Measurements from ENCODE around the gene NXF1. TPM values are rescaled to one million over a fixed set of nuclear protein-coding genes. Genes with fewer than 3 reads are reported as not detected.

Gene NXF1
- total and polyA plus RNA-seq, 4 donors = 17.3 to 38.3 (median 32.7) TPM

DNA sequence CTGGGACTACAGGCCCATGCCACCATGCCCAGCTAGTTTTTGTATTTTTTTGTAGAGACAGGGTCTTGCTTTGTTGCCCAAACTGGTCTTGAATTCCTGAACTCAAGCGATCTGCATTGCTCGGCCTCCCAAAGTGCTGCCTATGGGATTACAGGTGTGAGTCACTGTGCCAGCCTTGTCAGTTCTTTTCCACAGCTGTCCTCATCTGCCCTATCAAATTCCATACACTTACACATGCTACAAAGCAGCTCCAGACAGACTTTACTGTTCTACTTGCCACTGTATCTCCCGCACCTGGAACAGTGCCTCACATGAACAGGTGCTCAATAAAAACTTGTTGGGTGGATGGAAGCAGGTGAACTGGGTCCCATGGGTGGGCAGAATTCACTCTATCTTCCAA lies 18.4 kb upstream of the NXF1 start:
- H3K4me3 ChIP-seq (ENCODE audit: low read depth in 1 of 3, low read length in 3 of 3) = no peak overlapping the region

DNA sequence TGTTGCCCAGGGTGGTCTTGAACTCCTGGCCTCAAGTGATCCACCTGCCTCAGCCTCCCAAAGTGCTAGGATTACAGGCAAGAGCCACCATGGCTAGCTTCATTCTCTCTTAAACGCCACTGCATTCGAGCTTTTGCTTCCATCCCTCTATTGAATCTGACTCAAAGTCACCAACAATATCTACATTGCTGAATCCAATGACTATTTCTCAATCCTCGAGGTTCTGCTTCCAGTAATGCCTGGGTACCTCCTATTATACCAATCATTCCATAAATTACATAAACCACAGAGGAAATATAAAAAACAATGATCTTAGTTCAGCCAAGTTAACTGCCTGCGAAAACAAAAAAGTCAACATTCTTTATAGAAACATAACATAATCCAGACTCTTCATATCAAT lies 11.9 kb upstream of the NXF1 start:
- Histone ChIP-seq H3K36me3 (ENCODE audit: control insufficient read depth in 4 of 4, insufficient read depth in 3 of 4, low read depth in 1 of 4, low read length in 3 of 4) (peaks cover 20 to 44% (median 27%) of the 10 kb centered on the region in 4 donors), H3K4me1 (ENCODE audit: control insufficient read depth in 4 of 4, insufficient read depth in 4 of 4, low read length in 3 of 4) (no peaks in the 10 kb centered on the region), H3K9me3 (ENCODE audit: control insufficient read depth in 4 of 4, low read length in 3 of 4) (no peaks in the 10 kb centered on the region), H3K27ac (ENCODE audit: low read depth in 1 of 2, low read length in 2 of 2) (no peak overlapping the region), H3K27me3 (ENCODE audit: control insufficient read depth in 4 of 4, insufficient read depth in 4 of 4, low read length in 3 of 4) (no peaks in the 10 kb centered on the region), H3K4me3 (ENCODE audit: low read depth in 1 of 3, low read length in 3 of 3) (no peak overlapping the region), H3K9ac (ENCODE audit: low read depth in 1 of 2, low read length in 2 of 2) (no peak overlapping the region)
- TF ChIP-seq JUND (IDR thresholded peaks at IDR 0.05) = no peak
- no peak for TF ChIP-seq HNF4G (IDR thresholded peaks at IDR 0.05)
- TF ChIP-seq, protein P1, sequence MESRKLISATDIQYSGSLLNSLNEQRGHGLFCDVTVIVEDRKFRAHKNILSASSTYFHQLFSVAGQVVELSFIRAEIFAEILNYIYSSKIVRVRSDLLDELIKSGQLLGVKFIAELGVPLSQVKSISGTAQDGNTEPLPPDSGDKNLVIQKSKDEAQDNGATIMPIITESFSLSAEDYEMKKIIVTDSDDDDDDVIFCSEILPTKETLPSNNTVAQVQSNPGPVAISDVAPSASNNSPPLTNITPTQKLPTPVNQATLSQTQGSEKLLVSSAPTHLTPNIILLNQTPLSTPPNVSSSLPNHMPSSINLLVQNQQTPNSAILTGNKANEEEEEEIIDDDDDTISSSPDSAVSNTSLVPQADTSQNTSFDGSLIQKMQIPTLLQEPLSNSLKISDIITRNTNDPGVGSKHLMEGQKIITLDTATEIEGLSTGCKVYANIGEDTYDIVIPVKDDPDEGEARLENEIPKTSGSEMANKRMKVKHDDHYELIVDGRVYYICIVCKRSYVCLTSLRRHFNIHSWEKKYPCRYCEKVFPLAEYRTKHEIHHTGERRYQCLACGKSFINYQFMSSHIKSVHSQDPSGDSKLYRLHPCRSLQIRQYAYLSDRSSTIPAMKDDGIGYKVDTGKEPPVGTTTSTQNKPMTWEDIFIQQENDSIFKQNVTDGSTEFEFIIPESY (IDR thresholded peaks at IDR 0.05) = no peak
- TF ChIP-seq NR2F2 (IDR thresholded peaks at IDR 0.05) = no peak
- TF ChIP-seq, protein P2, sequence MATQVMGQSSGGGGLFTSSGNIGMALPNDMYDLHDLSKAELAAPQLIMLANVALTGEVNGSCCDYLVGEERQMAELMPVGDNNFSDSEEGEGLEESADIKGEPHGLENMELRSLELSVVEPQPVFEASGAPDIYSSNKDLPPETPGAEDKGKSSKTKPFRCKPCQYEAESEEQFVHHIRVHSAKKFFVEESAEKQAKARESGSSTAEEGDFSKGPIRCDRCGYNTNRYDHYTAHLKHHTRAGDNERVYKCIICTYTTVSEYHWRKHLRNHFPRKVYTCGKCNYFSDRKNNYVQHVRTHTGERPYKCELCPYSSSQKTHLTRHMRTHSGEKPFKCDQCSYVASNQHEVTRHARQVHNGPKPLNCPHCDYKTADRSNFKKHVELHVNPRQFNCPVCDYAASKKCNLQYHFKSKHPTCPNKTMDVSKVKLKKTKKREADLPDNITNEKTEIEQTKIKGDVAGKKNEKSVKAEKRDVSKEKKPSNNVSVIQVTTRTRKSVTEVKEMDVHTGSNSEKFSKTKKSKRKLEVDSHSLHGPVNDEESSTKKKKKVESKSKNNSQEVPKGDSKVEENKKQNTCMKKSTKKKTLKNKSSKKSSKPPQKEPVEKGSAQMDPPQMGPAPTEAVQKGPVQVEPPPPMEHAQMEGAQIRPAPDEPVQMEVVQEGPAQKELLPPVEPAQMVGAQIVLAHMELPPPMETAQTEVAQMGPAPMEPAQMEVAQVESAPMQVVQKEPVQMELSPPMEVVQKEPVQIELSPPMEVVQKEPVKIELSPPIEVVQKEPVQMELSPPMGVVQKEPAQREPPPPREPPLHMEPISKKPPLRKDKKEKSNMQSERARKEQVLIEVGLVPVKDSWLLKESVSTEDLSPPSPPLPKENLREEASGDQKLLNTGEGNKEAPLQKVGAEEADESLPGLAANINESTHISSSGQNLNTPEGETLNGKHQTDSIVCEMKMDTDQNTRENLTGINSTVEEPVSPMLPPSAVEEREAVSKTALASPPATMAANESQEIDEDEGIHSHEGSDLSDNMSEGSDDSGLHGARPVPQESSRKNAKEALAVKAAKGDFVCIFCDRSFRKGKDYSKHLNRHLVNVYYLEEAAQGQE (IDR thresholded peaks at IDR 0.05) = no peak
- TF ChIP-seq SP1 (IDR thresholded peaks at IDR 0.05) = no peak
- TF ChIP-seq RAD21 (IDR thresholded peaks at IDR 0.05) = no peak
- no peak for TF ChIP-seq TAF1 (conservative IDR thresholded peaks at IDR 0.05)
- TF ChIP-seq FOXA1 (IDR thresholded peaks at IDR 0.05) = no peak
- TF ChIP-seq HNF4A (conservative IDR thresholded peaks at IDR 0.05) = no peak
- no peak for TF ChIP-seq EGR1 (IDR thresholded peaks at IDR 0.05; ENCODE audit: low read depth in 2 of 2)
- TF ChIP-seq FOXA2 (IDR thresholded peaks at IDR 0.05) = no peak
- TF ChIP-seq MAX (IDR thresholded peaks at IDR 0.05) = no peak
- 93% methylated on average over 4 of the region's 4 CpGs for WGBS
- no peak for DNase-seq (ENCODE audit: low spot score)

More for the DNA sequence above, 18.4 kb upstream of the NXF1 start:
- Histone ChIP-seq H3K9ac (ENCODE audit: low read depth in 1 of 2, low read length in 2 of 2) (no peak overlapping the region), H3K4me1 (ENCODE audit: control insufficient read depth in 4 of 4, insufficient read depth in 4 of 4, low read length in 3 of 4) (no peaks in the 10 kb centered on the region), H3K27ac (ENCODE audit: low read depth in 1 of 2, low read length in 2 of 2) (no peak overlapping the region), H3K36me3 (ENCODE audit: control insufficient read depth in 4 of 4, insufficient read depth in 3 of 4, low read depth in 1 of 4, low read length in 3 of 4) (peaks cover 39 to 82% (median 66%) of the 10 kb centered on the region in 4 donors), H3K9me3 (ENCODE audit: control insufficient read depth in 4 of 4, low read length in 3 of 4) (no peaks in the 10 kb centered on the region), H3K27me3 (ENCODE audit: control insufficient read depth in 4 of 4, insufficient read depth in 4 of 4, low read length in 3 of 4) (no peaks in the 10 kb centered on the region)
- 94% methylated on average over 3 of the region's 3 CpGs for WGBS
- TF ChIP-seq FOXA1 (IDR thresholded peaks at IDR 0.05) (no peak), MAX (IDR thresholded peaks at IDR 0.05) (no peak), TAF1 (conservative IDR thresholded peaks at IDR 0.05) (no peak)
- no peak for DNase-seq (ENCODE audit: low spot score)

DNA sequence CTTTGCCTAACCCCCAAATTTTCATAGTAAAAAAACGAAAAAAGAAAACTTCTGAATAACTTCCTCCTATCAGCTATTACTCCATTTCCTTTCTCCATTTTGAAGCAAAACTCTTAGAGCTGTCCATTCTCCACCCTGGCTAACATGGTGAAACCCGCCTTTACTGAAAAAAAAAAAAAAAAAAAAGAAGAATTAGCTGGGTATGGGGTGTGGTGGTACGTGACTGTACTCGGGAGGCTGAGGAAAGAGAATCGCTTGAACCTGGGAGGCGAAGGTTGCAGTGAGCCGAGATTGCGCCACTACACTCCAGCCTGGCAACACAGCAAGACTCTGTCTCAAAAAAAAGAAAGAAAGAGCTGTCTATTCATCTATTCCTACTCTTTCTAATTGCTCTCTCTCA lies 11.3 kb upstream of the NXF1 start:
- WGBS = 82% methylated on average over 8 of the region's 8 CpGs
- H3K36me3 ChIP-seq (ENCODE audit: control insufficient read depth in 4 of 4, insufficient read depth in 3 of 4, low read depth in 1 of 4, low read length in 3 of 4) = peaks cover 18 to 41% (median 23%) of the 10 kb centered on the region in 4 donors

More for the DNA sequence above, 11.3 kb upstream of the NXF1 start:
- no peak for DNase-seq (ENCODE audit: low spot score)
- H3K27me3 ChIP-seq (ENCODE audit: control insufficient read depth in 4 of 4, insufficient read depth in 4 of 4, low read length in 3 of 4) = no peaks in the 10 kb centered on the region
- no peak overlapping the region for H3K27ac ChIP-seq (ENCODE audit: low read depth in 1 of 2, low read length in 2 of 2)
- H3K4me3 ChIP-seq (ENCODE audit: low read depth in 1 of 3, low read length in 3 of 3) = no peak overlapping the region
- no peak for TF ChIP-seq HNF4G (IDR thresholded peaks at IDR 0.05)
- no peak for TF ChIP-seq YY1 (IDR thresholded peaks at IDR 0.05)
- TF ChIP-seq, protein P3, sequence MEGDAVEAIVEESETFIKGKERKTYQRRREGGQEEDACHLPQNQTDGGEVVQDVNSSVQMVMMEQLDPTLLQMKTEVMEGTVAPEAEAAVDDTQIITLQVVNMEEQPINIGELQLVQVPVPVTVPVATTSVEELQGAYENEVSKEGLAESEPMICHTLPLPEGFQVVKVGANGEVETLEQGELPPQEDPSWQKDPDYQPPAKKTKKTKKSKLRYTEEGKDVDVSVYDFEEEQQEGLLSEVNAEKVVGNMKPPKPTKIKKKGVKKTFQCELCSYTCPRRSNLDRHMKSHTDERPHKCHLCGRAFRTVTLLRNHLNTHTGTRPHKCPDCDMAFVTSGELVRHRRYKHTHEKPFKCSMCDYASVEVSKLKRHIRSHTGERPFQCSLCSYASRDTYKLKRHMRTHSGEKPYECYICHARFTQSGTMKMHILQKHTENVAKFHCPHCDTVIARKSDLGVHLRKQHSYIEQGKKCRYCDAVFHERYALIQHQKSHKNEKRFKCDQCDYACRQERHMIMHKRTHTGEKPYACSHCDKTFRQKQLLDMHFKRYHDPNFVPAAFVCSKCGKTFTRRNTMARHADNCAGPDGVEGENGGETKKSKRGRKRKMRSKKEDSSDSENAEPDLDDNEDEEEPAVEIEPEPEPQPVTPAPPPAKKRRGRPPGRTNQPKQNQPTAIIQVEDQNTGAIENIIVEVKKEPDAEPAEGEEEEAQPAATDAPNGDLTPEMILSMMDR (IDR thresholded peaks at IDR 0.05; ENCODE audit: low read depth, low read length, missing input control) = no peak
- no peak for TF ChIP-seq NR2F2 (IDR thresholded peaks at IDR 0.05)
- TF ChIP-seq RAD21 (IDR thresholded peaks at IDR 0.05) = no peak
- TF ChIP-seq EGR1 (IDR thresholded peaks at IDR 0.05; ENCODE audit: low read depth in 2 of 2) = no peak
- TF ChIP-seq RXRA (IDR thresholded peaks at IDR 0.05) = no peak
- TF ChIP-seq, protein P2 (IDR thresholded peaks at IDR 0.05) = no peak
- H3K9me3 ChIP-seq (ENCODE audit: control insufficient read depth in 4 of 4, low read length in 3 of 4) = no peaks in the 10 kb centered on the region
- no peaks in the 10 kb centered on the region for H3K4me1 ChIP-seq (ENCODE audit: control insufficient read depth in 4 of 4, insufficient read depth in 4 of 4, low read length in 3 of 4)
- no peak overlapping the region for H3K9ac ChIP-seq (ENCODE audit: low read depth in 1 of 2, low read length in 2 of 2)

Measured in liver (tissue), 9 donors.